ENCODE results near the gene KRT39.

DNA sequence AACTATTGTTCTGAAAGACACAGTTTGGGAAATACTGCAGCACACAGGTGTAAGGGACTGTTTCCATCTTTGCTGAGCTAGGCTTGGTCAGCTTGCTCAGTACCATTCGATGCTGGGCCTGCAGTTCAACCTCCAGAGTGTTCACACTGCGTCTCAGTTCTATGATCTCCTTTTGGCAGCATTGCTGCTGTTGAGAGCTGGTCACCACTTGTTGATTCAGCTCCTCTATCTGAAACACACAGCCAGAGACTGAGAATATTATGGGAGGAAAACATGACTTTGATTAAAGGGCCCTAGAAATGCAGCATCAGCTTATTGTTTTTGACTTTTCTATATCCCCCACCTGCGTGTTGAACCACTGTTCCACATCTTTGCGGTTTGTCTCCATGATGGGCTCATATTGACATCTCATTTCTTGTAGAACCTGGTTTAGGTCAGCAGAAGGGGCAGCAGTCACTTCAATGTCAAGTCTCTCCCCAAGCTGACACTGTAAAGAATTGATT lies 4.6 kb downstream of the KRT39 start:
- TF ChIP-seq SP1 (CRISPR knock-in tag; conservative IDR thresholded peaks at IDR 0.05), result no peak
- TF ChIP-seq CTCF (IDR thresholded peaks at IDR 0.05), result no peak
- TF ChIP-seq TP53 (CRISPR knock-in tag; IDR thresholded peaks at IDR 0.05), result no peak
- TF ChIP-seq, protein P1, sequence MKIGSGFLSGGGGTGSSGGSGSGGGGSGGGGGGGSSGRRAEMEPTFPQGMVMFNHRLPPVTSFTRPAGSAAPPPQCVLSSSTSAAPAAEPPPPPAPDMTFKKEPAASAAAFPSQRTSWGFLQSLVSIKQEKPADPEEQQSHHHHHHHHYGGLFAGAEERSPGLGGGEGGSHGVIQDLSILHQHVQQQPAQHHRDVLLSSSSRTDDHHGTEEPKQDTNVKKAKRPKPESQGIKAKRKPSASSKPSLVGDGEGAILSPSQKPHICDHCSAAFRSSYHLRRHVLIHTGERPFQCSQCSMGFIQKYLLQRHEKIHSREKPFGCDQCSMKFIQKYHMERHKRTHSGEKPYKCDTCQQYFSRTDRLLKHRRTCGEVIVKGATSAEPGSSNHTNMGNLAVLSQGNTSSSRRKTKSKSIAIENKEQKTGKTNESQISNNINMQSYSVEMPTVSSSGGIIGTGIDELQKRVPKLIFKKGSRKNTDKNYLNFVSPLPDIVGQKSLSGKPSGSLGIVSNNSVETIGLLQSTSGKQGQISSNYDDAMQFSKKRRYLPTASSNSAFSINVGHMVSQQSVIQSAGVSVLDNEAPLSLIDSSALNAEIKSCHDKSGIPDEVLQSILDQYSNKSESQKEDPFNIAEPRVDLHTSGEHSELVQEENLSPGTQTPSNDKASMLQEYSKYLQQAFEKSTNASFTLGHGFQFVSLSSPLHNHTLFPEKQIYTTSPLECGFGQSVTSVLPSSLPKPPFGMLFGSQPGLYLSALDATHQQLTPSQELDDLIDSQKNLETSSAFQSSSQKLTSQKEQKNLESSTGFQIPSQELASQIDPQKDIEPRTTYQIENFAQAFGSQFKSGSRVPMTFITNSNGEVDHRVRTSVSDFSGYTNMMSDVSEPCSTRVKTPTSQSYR (CRISPR knock-in tag; IDR thresholded peaks at IDR 0.05), result no peak
- no peak for TF ChIP-seq USF2 (CRISPR knock-in tag; IDR thresholded peaks at IDR 0.05)
